Measurements from ENCODE around the gene RAD54L. TPM values are rescaled to one million over a fixed set of nuclear protein-coding genes. Genes with fewer than 3 reads are reported as not detected.

Gene RAD54L
- total and polyA plus RNA-seq, 2 experiments from 2014 or later, result 4.2 to 6.2 TPM

GRCh38 chr1:46256523-46256922 lies 9.0 kb downstream of the RAD54L start:
- no peaks in the 10 kb centered on the region for H3K79me2 ChIP-seq
- H3K4me1 ChIP-seq (ENCODE audit: insufficient read depth), result no peaks in the 10 kb centered on the region
- H2AFZ ChIP-seq, result no peak overlapping the region
- no peak overlapping the region for H3K4me3 ChIP-seq
- H3K36me3 ChIP-seq (replicated peaks; ENCODE audit: insufficient read depth, low read depth), result no peaks in the 10 kb centered on the region
- no peak for DNase-seq (ENCODE audit: low spot score)
- H3K9me2 ChIP-seq (replicated peaks; ENCODE audit: insufficient read depth), result no peaks in the 10 kb centered on the region
- H3K4me2 ChIP-seq, result no peak overlapping the region
- H3K27ac ChIP-seq, result no peak overlapping the region
- H3K27me3 ChIP-seq, result no peaks in the 10 kb centered on the region
- TF ChIP-seq EZH2 (IDR thresholded peaks at IDR 0.05; ENCODE audit: borderline replicate concordance) (no peak), CTCF (IDR thresholded peaks at IDR 0.05; ENCODE audit: poor library complexity) (no peak), EZH2phosphoT487 (IDR thresholded peaks at IDR 0.05; ENCODE audit: low read depth, severe bottlenecking, unreplicated experiment) (no peak)
- no peaks in the 10 kb centered on the region for H4K20me1 ChIP-seq (ENCODE audit: insufficient read depth, poor library complexity, severe bottlenecking)
- H3K9me3 ChIP-seq (ENCODE audit: low read depth), result no peaks in the 10 kb centered on the region
- WGBS (ENCODE audit: low lambda C conversion rate, missing lambda C conversion rate), result 93% methylated on average over 2 of the region's 2 CpGs

GRCh38 chr1:46262508-46262907 lies 14.9 kb downstream of the RAD54L start:
- H3K9me3 ChIP-seq (ENCODE audit: low read depth), result no peaks in the 10 kb centered on the region
- peaks cover 3% of the 10 kb centered on the region for H3K36me3 ChIP-seq (replicated peaks; ENCODE audit: insufficient read depth, low read depth)
- no peak overlapping the region for H3K4me3 ChIP-seq
- H3K4me2 ChIP-seq, result no peak overlapping the region
- H3K27ac ChIP-seq, result no peak overlapping the region
- no peaks in the 10 kb centered on the region for H3K27me3 ChIP-seq
- no peaks in the 10 kb centered on the region for H3K9me2 ChIP-seq (replicated peaks; ENCODE audit: insufficient read depth)
- no peaks in the 10 kb centered on the region for H3K79me2 ChIP-seq
- 72% methylated on average over 1 of the region's 1 CpG for WGBS (ENCODE audit: low lambda C conversion rate, missing lambda C conversion rate)
- no peaks in the 10 kb centered on the region for H3K4me1 ChIP-seq (ENCODE audit: insufficient read depth)
- TF ChIP-seq EZH2phosphoT487 (IDR thresholded peaks at IDR 0.05; ENCODE audit: low read depth, severe bottlenecking, unreplicated experiment) (no peak), EZH2 (IDR thresholded peaks at IDR 0.05; ENCODE audit: borderline replicate concordance) (no peak), CTCF (IDR thresholded peaks at IDR 0.05; ENCODE audit: poor library complexity) (no peak)
- H2AFZ ChIP-seq, result no peak overlapping the region
- no peaks in the 10 kb centered on the region for H4K20me1 ChIP-seq (ENCODE audit: insufficient read depth, poor library complexity, severe bottlenecking)
- DNase-seq (ENCODE audit: low spot score), result no peak

- WGBS (ENCODE audit: low lambda C conversion rate, missing lambda C conversion rate), result 90% methylated on average over 2 of the region's 2 CpGs
- no peak overlapping the region for H2AFZ ChIP-seq
- no peak overlapping the region for H3K27ac ChIP-seq
- DNase-seq (ENCODE audit: low spot score), result no peak
- H3K27me3 ChIP-seq, result no peaks in the 10 kb centered on the region
- no peaks in the 10 kb centered on the region for H3K9me3 ChIP-seq (ENCODE audit: low read depth)
- H3K4me3 ChIP-seq, result no peak overlapping the region
- no peaks in the 10 kb centered on the region for H3K9me2 ChIP-seq (replicated peaks; ENCODE audit: insufficient read depth)
- no peak overlapping the region for H3K4me2 ChIP-seq
- H3K4me1 ChIP-seq (ENCODE audit: insufficient read depth), result no peaks in the 10 kb centered on the region
- H3K79me2 ChIP-seq, result no peaks in the 10 kb centered on the region
- H4K20me1 ChIP-seq (ENCODE audit: insufficient read depth, poor library complexity, severe bottlenecking), result no peaks in the 10 kb centered on the region
- peaks cover 3% of the 10 kb centered on the region for H3K36me3 ChIP-seq (replicated peaks; ENCODE audit: insufficient read depth, low read depth)
- TF ChIP-seq EZH2phosphoT487 (IDR thresholded peaks at IDR 0.05; ENCODE audit: low read depth, severe bottlenecking, unreplicated experiment) (no peak), CTCF (IDR thresholded peaks at IDR 0.05; ENCODE audit: poor library complexity) (no peak), EZH2 (IDR thresholded peaks at IDR 0.05; ENCODE audit: borderline replicate concordance) (no peak)
Measured at GRCh38 chr1:46263146-46263545, 15.6 kb downstream of the RAD54L start.

GRCh38 chr1:46268578-46268977 lies 21.0 kb downstream of the RAD54L start:
- no peak for DNase-seq (ENCODE audit: low spot score)
- H3K79me2 ChIP-seq, result no peaks in the 10 kb centered on the region
- H3K27me3 ChIP-seq, result no peaks in the 10 kb centered on the region
- no peak overlapping the region for H2AFZ ChIP-seq
- peaks cover 3% of the 10 kb centered on the region for H3K36me3 ChIP-seq (replicated peaks; ENCODE audit: insufficient read depth, low read depth)
- H3K4me3 ChIP-seq, result no peak overlapping the region
- no peaks in the 10 kb centered on the region for H3K4me1 ChIP-seq (ENCODE audit: insufficient read depth)
- H3K4me2 ChIP-seq, result no peak overlapping the region
- no peaks in the 10 kb centered on the region for H3K9me2 ChIP-seq (replicated peaks; ENCODE audit: insufficient read depth)
- H4K20me1 ChIP-seq (ENCODE audit: insufficient read depth, poor library complexity, severe bottlenecking), result no peaks in the 10 kb centered on the region
- 95% methylated on average over 1 of the region's 1 CpG for WGBS (ENCODE audit: low lambda C conversion rate, missing lambda C conversion rate)
- no peaks in the 10 kb centered on the region for H3K9me3 ChIP-seq (ENCODE audit: low read depth)
- no peak overlapping the region for H3K27ac ChIP-seq
- no peak for TF ChIP-seq EZH2phosphoT487 (IDR thresholded peaks at IDR 0.05; ENCODE audit: low read depth, severe bottlenecking, unreplicated experiment)
- no peak for TF ChIP-seq EZH2 (IDR thresholded peaks at IDR 0.05; ENCODE audit: borderline replicate concordance)
- no peak for TF ChIP-seq CTCF (IDR thresholded peaks at IDR 0.05; ENCODE audit: poor library complexity)

All from hepatocyte (in vitro differentiated cells).